Spleen (tissue), 11 donors: ENCODE data around the gene BPIFB2. TPM values are rescaled to one million over a fixed set of nuclear protein-coding genes. Genes with fewer than 3 reads are reported as not detected.

Experiments used
- DNase-seq: peaks from one replicate; pipeline ENCODE4 v3.0.0-alpha.2; 2020
- H3K27ac ChIP-seq, 8 donors: fragments of 200-600 bp; sonication (generic) in 7 of 8; 1 replicate in 4 of 8; 2 replicates in 4 of 8; pipeline versions ENCODE4 v1.5.0 to v1.8.0; 2016 to 2021; ENCODE audit warnings: inconsistent platforms in 4 of 8, mild to moderate bottlenecking in 4 of 8, moderate library complexity in 1 of 8
- H3K27me3 ChIP-seq, 7 donors: fragments of 200-600 bp; sonication (generic) in 6 of 7; replicated peaks in 1 of 7; 1 replicate in 4 of 7; 2 replicates in 3 of 7; pipeline versions ENCODE4 v1.5.0 to v1.8.0; 2016 to 2021; ENCODE audit warnings: inconsistent platforms in 3 of 7, mild to moderate bottlenecking in 1 of 7
- H3K36me3 ChIP-seq, 6 donors: fragments of 200-600 bp; sonication (generic) in 5 of 6; 1 replicate in 4 of 6; 2 replicates in 2 of 6; pipeline versions ENCODE4 v1.5.0 to v1.8.0; 2016 to 2021; ENCODE audit warnings: inconsistent platforms in 2 of 6
- H3K4me1 ChIP-seq, 6 donors: fragments of 200-600 bp; sonication (generic) in 5 of 6; 1 replicate in 3 of 6; 2 replicates in 3 of 6; pipeline versions ENCODE4 v1.5.0 to v1.8.0; 2016 to 2021; ENCODE audit warnings: inconsistent platforms in 3 of 6
- H3K4me3 ChIP-seq, 8 donors: fragments of 200-600 bp; sonication (generic) in 7 of 8; 1 replicate in 4 of 8; 2 replicates in 4 of 8; pipeline versions ENCODE4 v1.5.0 to v1.8.0; 2016 to 2021; ENCODE audit warnings: inconsistent platforms in 4 of 8, mild to moderate bottlenecking in 4 of 8, moderate library complexity in 2 of 8
- H3K9me3 ChIP-seq, 8 donors: fragments of 200-600 bp; sonication (generic) in 7 of 8; 1 replicate in 4 of 8; 2 replicates in 4 of 8; pipeline versions ENCODE4 v1.5.0 to v1.8.0; 2016 to 2021; ENCODE audit warnings: inconsistent platforms in 4 of 8
- CTCF ChIP-seq, 11 experiments: fragments of 200-600 bp in 7 of 11; fragments of 450-650 bp in 4 of 11; sonication (generic) in 4 of 11; IDR thresholded peaks in 8 of 11; conservative IDR thresholded peaks in 3 of 11; 1 replicate in 7 of 11; 2 replicates in 4 of 11; pipeline versions ENCODE4 v1.4.0 to v1.8.0; 2016 to 2021; ENCODE audit warnings: antibody characterized with exemption in 11 of 11, inconsistent platforms in 4 of 11, mild to moderate bottlenecking in 1 of 11
- POLR2A ChIP-seq, 3 donors: fragments of 450-650 bp; IDR thresholded peaks; one replicate each; pipeline ENCODE4 v1.5.1; 2017; ENCODE audit warnings: antibody characterized with exemption in 3 of 3, mild to moderate bottlenecking in 1 of 3
- POLR2AphosphoS5 ChIP-seq, 3 donors: sonication (generic); formaldehyde crosslinking; IDR thresholded peaks; one replicate each; pipeline ENCODE4 v1.5.1; 2017; ENCODE audit warnings: antibody characterized with exemption in 3 of 3
- WGBS, 5 donors: extraction: QIAGEN DNeasy Blood & Tissue Kit in 3 of 5; methylation state at CpG; one replicate each; pipeline versions ENCODE4 v1.1.5 to v1.1.7; 2013 to 2018; 5-methylcytosine and 5-hydroxymethylcytosine counted together
- intact Hi-C: fragments of 100-400 bp; cut with DNase I; formaldehyde crosslinking; loops from one replicate; pipeline ENCODE4 v1.15.0; 2023; ENCODE audit warnings: low total_unique reads
- polyA plus RNA-seq, 3 donors: library from polyadenylated mRNA; stranded (reverse); fragments of 200-250 nt; gene quantifications; one replicate each; pipeline ENCODE4 v1.2.1, GENCODE V29; 2013
- total RNA-seq, 7 donors: library from RNA; depleted of rRNA in 3 of 7; stranded (reverse); fragments of >200 nt in 3 of 7; fragmentation: NEBNext Ultra II Directional in 4 of 7; extraction: Animal tissue kit (Norgen Biotek cat#: 25700) in 4 of 7; gene quantifications; one replicate each; pipeline versions ENCODE4 v1.1.0 to v1.2.1, GENCODE V29; 2016 to 2021
- donor health status: healthy with polysubstance abuse.
- donor health status: DM: no; HTN: no; CAD: no; lungs with moderate emphysema.
- donor health status: DM: no; HTN: no; CAD: no.
- donor health status: Bipolar disorder and iron deficiency.
- donor health status: healthy.
- donor health status: DM: no; HTN: no; CAD: no.
- donor health status: DM: yes; HTN: yes; CAD: no.

Gene BPIFB2
- total and polyA plus RNA-seq, 10 donors: not detected

- H3K4me3 ChIP-seq: no peak within 1 kb of the TSS
- peaks cover 0 to 12% (median 8%) of the 10 kb centered on the region in 8 donors for H3K9me3 ChIP-seq
- TF ChIP-seq POLR2AphosphoS5 (IDR thresholded peaks at IDR 0.05) (no peak), POLR2A (IDR thresholded peaks at IDR 0.05) (no peak), CTCF (IDR thresholded peaks at IDR 0.05 in 8 of 11, conservative IDR thresholded peaks at IDR 0.05 in 3 of 11) (no peak)
- intact Hi-C loops: no loop called here
- 72 to 87% (median 83%) methylated on average over 6 of the region's 6 CpGs for WGBS, 5 donors
- H3K27me3 ChIP-seq: no peaks in the 10 kb centered on the region
- H3K27ac ChIP-seq: no peak within 1 kb of the TSS
- no peaks in the 10 kb centered on the region for H3K36me3 ChIP-seq
- peak; percentile 33 for DNase-seq
- peaks cover 0 to 11% (median 6%) of the 10 kb centered on the region in 6 donors for H3K4me1 ChIP-seq
These were observed 3.3 kb upstream of the BPIFB2 start, which contains the start of gene SUN5 for GRCh38 chr20:33004141-33004751. SUN5 (minus strand) TSS chr20:33004433; CDS start chr20:33004340, 93 bp downstream.

GRCh38 chr20:33005132-33005566 is 2.4 kb upstream of the BPIFB2 start:
- intact Hi-C loops: loop anchor here (5.0 kb wide), 1 partner anchor 103 kb away; no protein-coding TSS in a partner anchor
- Histone ChIP-seq H3K4me1 (peaks cover 0 to 14% (median 1%) of the 10 kb centered on the region in 6 donors), H3K4me3 (no peak overlapping the region), H3K27me3 (no peaks in the 10 kb centered on the region), H3K36me3 (no peaks in the 10 kb centered on the region), H3K27ac (no peak overlapping the region), H3K9me3 (peaks cover 0 to 12% (median 8%) of the 10 kb centered on the region in 8 donors)
- TF ChIP-seq CTCF (IDR thresholded peaks at IDR 0.05 in 8 of 11, conservative IDR thresholded peaks at IDR 0.05 in 3 of 11): peak in 8 of 11 experiments; percentile 22 to 65 (median 46)
- no peak for TF ChIP-seq POLR2A (IDR thresholded peaks at IDR 0.05)
- no peak for DNase-seq
- WGBS, 5 donors: 57 to 66% (median 60%) methylated on average over 4 of the region's 4 CpGs

- H3K9me3 ChIP-seq: peaks cover 0 to 12% (median 8%) of the 10 kb centered on the region in 8 donors
- H3K4me3 ChIP-seq: no peak overlapping the region
- no peaks in the 10 kb centered on the region for H3K36me3 ChIP-seq
- TF ChIP-seq CTCF (IDR thresholded peaks at IDR 0.05 in 8 of 11, conservative IDR thresholded peaks at IDR 0.05 in 3 of 11) (no peak), POLR2AphosphoS5 (IDR thresholded peaks at IDR 0.05) (no peak), POLR2A (IDR thresholded peaks at IDR 0.05) (no peak)
- intact Hi-C loops: loop anchor here (5.0 kb wide), 1 partner anchor 104 kb away; no protein-coding TSS in a partner anchor
- H3K27me3 ChIP-seq: no peaks in the 10 kb centered on the region
- H3K4me1 ChIP-seq: peaks cover 0 to 10% (median 0%) of the 10 kb centered on the region in 6 donors
- peak; percentile 57 for DNase-seq
- 76 to 88% (median 87%) methylated on average over 8 of the region's 8 CpGs for WGBS, 5 donors
- H3K27ac ChIP-seq: no peak overlapping the region
These were observed 1.4 kb upstream of the BPIFB2 start for GRCh38 chr20:33005908-33006775.
